HG03135 (cell line): ENCODE data around the gene TMTC4.
"Not testable (repeated sequence)": the region's sequence is repeated elsewhere in the genome, so short reads cannot be mapped to it uniquely, and the experiment has no call there.

Source experiments
- ATAC-seq: cut with Tn5 transposase; IDR thresholded peaks from one replicate; pipeline ENCODE4 v1.9.1; 2021; ENCODE audit warnings: mild to moderate bottlenecking, moderate library complexity; ENCODE audit not compliant: unreplicated experiment

Gene TMTC4

DNA sequence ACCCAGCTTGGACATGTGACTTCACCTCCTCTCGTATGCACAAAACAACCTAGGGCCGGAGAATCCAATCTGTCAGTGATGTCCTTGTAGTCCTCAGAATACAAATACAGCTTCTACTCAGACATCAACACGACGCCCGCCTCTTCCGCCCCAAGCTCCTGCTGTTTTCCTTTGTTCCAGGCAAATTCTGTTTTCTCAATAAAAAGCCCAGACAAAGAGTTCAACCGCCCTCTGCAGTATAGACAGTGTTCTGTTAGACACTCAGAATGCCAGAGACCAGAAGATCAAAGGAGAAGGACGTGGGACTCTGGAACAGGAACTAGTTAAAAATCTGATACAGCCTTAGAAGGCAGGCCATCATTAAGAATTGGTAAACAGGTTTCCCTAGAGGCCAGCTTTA, 44.0 kb downstream of the TMTC4 start:
- ATAC-seq, result no peak

DNA sequence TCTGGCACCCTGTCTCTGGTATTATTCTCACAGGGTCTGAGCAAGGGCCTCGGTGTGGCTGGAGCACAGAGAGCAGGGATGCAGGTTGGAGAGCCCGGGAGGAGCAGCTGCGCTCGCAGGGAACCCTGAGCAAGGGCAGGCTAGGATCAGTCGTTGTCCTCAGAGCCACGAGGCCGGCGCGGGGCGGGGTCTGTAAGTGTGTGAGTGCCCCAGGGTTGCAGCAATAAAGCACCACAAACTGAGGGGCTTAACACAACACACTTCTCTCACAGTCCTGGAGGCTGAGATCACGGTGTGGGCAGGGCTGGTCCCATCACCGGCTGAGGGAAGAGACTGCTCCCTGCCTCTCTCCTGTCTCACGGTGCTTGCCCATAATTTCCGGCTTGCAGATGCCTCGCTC, 47.5 kb downstream of the TMTC4 start:
- no peak for ATAC-seq

DNA sequence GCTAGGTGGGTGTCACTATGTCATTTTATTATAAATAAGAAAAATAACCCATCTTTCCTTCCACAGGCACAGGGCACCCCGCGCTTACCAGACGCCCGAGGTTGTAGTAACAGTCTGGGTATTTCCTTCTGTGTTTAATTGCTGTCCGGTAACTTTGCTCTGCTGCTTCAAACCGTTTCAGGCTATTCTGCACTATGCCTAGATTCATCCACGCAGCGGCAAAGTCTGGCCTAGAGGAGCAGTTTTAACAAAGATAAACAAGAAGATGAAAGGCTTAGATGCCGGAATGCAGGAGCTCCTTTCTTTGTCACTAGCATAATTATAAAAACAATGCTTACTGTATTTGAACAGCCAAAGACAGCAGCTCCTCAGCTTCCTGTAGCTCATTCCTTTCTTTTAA, 49.1 kb downstream of the TMTC4 start:
- ATAC-seq, result no peak

DNA sequence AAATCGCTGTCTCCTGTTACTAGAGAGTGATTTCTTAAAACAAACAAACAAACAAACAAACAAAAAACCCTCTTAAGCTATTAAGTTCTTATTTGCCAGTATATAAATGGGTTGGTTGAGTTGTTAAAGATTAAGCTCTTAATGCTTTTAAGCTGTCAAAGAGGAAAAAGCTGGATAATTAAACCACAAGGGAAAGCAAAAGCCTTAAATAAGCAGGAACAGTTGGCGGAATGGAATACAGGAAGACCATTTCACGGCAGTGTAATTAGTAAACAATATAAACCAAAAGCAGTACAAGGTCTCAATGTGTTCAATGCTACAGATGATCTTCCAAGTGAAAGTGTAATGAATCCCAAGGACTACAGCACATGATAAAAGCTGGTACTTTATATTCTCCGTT, 53.8 kb downstream of the TMTC4 start:
- no peak for ATAC-seq

DNA sequence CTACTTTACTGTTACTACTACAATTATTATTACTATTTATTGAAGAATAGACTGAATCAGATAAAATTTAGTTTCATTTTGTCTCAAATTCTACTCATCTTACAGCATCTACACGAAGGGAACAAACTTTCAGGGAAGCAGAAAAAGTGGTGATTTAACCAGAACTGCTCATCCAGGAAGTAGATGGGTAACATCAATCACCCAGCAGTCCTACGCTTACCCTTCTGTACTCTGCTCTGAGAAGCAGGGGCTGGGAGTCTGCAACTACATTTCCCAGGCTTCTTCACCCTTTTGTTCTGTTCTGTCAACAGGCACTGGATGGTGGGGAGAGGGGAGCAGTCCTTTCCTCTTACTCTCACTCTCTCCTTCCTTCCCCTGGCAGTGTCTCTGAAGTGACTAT, 54.7 kb downstream of the TMTC4 start:
- no peak for ATAC-seq

DNA sequence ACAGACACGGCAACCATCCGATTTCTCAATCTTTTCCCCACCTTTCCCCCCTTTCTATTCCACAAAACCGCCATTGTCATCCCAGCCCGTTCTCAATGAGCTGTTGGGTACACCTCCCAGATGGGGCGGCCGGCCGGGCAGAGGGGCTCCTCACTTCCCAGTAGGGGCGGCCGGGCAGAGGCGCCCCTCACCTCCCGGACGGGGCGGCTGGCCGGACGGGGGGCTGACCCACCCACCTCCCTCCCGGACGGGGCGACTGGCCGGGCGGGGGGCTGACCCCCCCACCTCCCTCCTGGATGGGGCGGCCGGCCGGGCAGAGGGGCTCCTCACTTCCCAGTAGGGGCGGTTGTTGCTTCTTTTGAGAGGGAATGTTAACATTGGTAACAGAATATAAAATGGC, 55.7 kb downstream of the TMTC4 start:
- ATAC-seq, result not testable (repeated sequence)

DNA sequence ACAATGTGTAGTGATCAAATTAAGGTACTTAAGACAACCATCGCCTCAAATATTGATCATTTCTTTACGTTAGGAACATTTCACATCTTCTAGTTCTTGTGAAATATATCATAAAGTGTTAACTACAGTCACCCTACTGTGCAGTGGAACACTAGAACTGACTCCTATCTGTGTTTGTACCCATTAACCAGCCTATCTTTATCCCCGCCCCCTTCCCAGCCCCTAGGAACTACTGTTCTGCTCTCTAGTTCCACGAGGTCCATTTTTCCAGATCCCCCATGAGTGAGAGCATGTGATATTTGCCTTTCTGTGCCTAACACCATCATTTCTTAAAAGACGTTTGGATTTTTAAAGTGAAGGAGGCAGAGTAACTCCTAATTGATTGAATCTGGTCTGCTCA, 61.6 kb downstream of the TMTC4 start:
- no peak for ATAC-seq

DNA sequence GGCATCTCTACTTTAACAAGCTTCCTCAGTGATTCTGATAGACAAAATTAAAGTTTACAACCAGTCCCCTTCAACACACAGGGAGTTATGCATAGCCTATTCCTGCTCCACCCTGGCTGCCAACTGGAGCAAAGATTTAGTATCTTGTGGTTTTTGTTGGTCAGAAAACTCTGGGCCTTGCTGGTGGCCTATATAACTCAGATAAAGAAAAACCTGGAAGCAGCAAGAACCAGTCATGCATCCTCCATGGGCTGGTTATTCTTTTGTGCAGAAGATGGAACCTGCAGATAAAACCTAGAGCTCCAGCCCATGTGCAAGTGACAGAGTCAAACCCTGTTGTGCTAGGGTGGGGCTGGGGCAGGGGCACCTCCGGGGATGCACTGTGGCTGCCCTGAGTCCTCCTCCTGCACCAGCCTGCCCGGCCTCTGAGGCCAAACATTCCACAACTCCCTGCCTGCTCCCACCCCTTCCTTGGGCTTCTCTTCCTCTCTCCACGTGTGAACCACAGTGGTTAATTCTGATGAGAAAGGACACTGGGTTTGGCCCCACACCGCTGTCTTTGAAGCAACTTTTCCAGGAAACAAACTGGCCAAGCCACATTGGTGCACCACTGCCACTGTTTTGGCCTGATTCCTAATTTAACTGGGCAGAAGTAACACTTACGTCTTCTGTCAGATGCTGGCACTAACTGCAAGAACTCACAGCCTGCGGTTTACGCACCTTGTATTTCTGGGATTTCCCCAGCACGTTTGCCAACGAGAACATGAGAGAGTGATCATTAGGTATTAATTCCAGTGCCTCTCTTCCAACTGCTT, 62.7 kb downstream of the TMTC4 start:
- ATAC-seq, result no peak

DNA sequence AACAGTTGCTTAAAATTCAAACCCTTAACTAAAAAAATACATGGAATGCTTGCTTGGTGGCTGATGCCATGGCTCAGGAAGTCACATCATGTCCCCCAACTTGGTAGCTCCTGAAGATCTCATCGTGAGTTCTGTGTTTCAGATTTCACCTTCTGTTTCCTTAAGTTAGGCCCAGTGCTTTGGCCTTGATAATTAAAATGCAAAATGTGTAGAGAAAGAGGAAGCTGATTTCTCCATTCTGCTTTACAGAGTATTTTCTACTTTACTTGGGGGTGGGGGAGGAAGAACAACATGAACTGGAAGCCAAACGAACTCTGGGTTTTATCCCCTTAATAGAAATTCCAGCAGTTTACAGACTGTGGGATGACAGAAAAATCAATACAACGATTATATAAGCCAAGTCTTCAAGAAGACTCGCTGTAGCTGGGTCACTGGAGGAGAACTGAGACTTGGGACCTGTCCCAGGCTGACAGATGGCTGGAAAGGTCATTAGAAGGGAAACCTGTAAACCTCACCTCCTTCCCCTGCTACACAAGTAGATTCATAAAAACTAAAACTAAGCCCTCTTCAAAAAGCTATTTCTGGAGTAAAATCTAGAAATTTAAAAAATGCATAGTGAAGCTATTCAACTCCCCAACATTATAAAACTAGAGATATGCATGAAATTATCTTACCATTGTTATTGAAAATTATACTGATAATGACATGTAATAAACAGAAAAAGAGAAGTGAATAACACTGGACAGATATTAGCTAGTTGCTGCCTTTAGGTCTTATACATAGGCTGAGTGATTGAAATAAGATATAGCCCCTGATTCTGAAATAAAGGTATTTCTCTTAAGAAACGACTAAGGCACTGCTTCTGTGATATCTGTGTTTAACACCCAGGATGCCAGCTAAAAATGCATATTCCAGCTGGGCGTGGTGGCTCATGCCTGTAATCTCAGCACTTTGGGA, 63.9 kb downstream of the TMTC4 start:
- no peak for ATAC-seq

DNA sequence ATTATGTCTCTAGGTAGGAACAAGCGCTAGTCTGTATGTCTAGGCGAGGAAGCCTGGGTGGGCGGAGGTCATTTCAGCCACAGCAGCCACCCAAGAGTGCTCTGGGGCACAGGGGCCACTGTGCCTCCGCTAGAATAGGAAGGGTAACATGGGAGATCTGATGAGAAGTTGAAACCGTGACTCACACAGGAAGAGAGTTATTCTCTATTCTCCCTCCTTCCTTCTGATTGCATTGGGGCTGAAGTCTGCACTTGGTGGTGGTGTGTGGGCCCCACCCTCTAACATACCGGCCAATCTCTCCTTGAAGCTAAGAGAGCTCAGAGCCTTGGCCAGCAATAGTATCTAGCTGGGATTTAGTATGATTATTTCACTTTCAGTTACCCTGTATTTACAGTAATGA, 65.7 kb downstream of the TMTC4 start:
- ATAC-seq, result peak; percentile 77

DNA sequence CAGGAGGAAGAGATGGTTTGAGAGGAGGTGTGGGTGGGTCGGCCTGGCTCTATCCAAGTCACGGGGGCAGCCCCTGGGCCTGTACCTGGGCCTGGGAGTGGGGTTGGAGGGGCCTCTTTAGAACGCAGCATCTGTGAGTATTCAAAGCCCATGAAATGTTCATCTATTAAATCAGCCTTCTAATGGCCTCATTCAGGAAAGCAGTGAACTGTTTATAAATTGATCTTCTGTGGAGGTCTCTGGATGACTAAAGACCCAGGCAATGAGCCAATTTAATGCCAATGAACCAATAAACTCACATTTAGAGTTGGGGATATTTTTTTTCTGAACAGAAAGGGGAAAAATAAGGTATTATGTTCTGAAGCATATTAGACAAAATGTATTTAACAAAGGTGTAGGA, 66.1 kb downstream of the TMTC4 start:
- ATAC-seq, result no peak

DNA sequence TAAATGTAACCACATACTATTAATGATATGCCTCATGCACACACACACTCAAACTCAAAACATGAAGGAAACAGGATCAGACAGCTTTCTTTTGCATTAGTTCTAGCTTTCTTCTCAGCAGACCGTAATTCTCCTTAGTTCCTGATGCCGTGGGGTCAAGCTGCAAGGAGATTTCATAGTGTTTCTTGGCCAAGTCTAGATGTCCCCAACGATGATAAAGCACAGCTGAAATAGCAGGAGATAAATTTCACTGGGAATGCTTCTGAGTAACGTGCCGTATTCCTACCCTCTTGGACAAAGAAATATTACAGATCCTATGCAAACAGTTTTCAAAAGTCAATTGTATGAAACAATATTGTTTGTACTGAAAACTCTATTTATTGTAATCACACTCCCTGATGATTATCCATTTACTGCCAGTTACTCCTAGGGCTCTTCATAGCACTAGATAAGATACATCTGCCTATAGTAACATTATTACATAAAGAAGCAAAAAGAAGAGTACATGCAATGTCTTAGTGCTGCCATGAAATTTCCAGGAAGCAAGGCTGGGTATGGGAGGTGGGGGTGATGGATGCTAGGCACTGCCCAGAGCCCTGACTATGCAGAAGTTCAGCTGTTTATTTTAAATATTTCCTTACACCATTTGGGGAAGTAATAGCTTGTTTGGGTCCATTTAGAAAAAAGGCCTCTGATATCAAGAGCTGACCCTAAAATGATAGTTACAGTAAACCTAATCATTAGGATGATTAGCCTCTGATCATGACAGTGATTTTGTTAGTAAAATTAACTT, 69.5 kb downstream of the TMTC4 start:
- no peak for ATAC-seq

DNA sequence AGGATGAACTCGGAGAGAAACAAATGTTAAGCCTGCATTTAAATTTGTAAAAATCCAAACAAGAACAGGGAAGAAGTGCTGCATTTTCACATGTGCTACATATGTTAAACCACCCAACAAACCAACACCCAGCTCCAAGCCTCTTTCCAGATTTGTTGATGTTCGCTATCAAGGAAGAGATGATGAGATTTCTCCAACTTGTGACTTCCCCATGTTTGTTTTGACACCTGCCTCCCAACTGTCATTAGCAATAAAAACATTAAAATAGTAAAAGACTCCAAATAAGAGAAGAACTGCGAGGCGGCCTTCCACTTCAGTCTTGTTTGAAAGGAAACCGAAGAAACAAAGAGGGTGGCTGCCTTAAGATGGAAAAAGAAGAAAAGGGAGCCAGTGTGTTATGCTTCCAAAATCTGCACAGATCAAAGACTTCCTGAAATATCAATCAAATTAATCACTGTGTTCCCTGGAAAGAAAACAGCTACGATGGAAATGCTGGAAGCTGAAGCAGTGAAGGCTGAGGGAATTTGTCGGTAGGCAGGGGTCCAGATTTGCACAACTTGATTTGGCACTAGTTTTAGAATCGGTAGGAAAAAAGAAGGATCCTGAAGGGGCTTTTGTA, 72.0 kb downstream of the TMTC4 start:
- no peak for ATAC-seq

DNA sequence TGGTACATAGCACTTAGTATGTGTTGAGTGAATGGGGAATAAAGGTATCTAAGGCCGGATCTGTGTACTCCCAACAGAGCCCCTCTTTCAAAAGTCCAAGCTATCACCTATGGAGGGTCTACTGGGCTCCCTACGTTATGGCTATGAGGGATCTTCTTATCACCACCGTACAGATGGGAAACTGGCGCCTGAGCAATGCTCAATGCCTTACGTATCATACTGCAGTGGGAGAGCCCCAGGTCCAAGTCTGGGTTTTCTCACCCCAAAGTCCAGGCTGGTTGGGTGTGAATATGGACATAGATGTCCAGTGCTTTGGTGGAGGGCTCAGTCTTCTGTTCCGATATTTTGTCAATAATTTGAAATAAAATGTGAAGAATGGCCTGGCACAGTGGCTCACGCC, 72.9 kb downstream of the TMTC4 start:
- ATAC-seq, result no peak

DNA sequence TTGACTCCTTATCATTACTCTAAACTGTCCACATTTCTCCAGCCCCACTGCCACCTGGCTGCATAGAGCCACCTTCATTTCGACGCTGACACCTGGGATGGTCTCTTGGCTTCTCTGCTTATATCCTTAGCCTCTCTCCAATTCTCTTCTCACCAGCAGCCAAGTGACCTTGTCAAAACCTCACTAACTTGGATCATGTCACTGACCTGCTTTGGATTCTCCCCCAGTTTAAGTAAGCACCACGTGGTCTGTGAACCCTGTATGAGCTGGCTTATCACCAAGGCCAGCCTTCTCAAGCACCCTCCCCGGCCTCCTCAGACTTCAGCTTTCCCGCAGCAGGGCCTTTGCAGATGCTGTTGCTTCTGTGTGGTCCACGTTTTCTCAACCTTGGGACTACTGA, 73.7 kb downstream of the TMTC4 start:
- no peak for ATAC-seq

DNA sequence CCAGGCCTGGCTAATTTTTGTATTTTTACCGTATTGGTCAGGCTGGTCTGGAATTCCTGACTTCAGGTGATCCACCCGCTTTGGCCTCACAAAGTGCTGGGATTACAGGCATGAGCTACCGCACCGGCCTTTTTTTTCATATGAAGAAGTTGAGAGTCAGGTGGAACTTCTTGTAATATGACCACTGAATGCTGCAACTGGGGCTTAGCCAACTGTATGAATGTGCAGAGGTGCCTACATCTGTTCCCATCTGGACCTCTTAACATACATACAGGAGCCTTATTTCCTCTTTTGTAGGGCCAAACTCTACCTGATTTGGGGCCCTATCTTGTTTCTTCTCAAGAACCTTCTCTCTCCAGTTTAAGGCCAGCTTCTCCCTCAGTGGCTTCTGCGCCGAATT, 74.1 kb downstream of the TMTC4 start:
- no peak for ATAC-seq

DNA sequence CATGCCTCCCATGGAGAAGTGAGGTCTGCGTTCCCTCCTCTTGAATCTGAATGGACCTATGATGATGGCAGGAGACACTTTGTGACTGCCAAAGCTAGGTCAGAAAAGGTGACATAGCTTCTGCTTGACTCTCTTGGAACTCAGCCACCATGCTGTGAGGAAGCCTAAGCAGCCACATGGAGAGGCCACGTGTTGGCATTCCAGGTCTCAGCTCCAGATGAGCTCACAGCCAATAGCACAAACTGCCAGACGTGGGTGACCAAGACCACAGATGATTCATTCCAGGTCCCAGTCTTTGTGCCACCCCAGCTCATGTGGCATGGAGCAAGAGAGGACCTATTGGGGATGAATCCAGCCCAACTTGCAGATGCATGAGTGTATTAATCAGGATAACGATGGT, 77.3 kb downstream of the TMTC4 start:
- ATAC-seq, result no peak

DNA sequence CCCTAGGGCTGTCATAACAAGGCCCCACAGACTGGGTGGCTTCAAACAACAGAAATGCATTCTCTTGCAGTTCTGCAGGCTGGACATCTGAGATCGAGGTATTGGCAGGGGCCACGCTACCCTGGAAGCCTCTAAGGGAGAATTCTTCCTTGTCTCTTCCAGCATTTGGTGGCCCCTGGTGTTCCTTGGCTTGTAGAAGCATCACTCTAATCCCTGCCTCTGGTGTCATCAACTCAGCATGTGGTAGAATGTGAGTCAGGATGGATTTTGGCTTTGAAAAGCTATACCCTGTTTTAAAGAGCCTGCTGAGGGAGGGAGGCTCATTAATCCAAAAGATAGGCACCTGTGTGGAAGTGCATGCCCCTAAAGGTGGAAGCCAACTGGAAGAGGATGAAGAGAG, 78.1 kb downstream of the TMTC4 start:
- ATAC-seq, result no peak

DNA sequence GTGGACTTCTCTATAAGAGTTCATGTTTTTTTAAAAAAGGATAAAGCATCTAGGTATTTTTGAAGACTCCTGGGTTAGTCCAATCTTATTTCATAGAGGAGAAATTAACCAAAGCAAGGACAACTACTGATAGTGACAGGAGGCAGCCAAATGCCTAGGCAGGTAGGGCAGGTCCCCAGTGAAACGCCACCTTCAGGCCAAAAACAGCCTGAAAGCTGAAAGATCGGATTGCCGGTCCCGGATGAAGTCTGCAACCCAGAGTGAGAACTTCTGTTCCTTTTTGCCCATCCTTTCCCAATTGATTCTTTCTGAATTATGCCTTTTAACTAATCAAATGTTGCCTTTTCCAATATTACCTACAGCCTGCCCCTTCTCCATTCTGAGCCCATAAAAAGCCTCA, 79.9 kb downstream of the TMTC4 start:
- no peak for ATAC-seq

DNA sequence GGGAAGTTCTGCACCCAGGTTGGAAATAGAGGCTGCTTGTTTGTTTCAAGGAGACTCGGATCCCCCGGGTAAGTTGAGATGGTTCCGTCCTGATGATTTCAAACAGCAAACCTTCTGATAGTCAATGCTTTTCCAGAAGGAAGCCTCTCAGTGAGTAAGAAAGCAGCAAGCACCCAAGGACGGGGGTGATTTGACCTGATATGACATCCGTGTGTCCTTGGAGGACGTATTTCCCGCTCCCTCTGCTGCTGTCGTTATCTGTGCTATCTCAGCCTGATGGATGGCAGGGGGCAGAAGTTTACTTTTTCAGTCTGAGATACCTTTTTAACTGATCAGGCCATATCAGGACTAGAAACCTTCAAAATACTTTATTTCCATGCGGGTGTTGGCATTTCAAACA, 80.3 kb downstream of the TMTC4 start:
- ATAC-seq, result no peak

DNA sequence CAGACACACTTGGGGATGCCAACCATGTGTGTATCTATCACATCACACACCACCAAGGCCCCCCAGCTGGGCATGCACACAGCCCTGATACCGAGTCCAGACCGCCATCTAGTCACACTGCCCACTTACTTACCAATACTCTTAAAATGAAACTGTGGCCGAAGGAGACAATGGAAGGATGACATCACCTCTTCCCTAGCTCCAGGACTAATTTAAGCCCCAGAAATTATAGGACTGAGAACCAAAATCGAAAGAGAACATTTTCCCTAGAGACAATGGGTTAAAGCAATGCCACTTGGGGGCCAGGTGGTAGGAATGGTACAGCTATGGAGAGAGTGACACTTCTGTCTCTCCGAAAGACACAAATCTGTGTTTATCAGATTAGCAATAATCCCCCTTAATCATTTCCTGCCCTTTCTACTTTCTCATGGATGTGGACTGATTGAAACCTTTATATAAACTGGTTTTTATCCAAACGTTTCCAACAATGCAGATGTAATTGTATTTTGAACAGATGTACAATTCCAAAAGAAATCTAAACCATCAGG, 85.3 kb downstream of the TMTC4 start:
- no peak for ATAC-seq
